CD1c-positive myeloid dendritic cell (primary cell): ENCODE data around the gene RBM47.
"Not testable (repeated sequence)": the region's sequence is repeated elsewhere in the genome, so short reads cannot be mapped to it uniquely, and the experiment has no call there.

Experiments used
- DNase-seq: peaks from one replicate; pipeline ENCODE4 v3.0.0-alpha.2; 2016; ENCODE audit errors: extremely low spot score

The RBM47 gene

GRCh38 chr4:40446261-40446750 is 183.4 kb downstream of the RBM47 start:
- DNase-seq = not testable (repeated sequence)

- DNase-seq = no peak
These were observed 184.0 kb downstream of the RBM47 start for GRCh38 chr4:40445671-40446070.

- no peak for DNase-seq
These were observed 188.2 kb downstream of the RBM47 start for GRCh38 chr4:40441430-40441829.

GRCh38 chr4:40439519-40439918 is 190.1 kb downstream of the RBM47 start:
- no peak for DNase-seq

- DNase-seq = no peak
These were observed 191.2 kb downstream of the RBM47 start for GRCh38 chr4:40438384-40439026.

GRCh38 chr4:40437741-40438383 is 191.8 kb downstream of the RBM47 start:
- no peak for DNase-seq

- not testable (repeated sequence) for DNase-seq
These were observed 194.4 kb downstream of the RBM47 start for GRCh38 chr4:40435306-40435705.

GRCh38 chr4:40434126-40434687 is 195.5 kb downstream of the RBM47 start:
- no peak for DNase-seq

GRCh38 chr4:40432504-40432903 is 197.2 kb downstream of the RBM47 start:
- no peak for DNase-seq

GRCh38 chr4:40427871-40428270 is 201.8 kb downstream of the RBM47 start:
- not testable (repeated sequence) for DNase-seq

GRCh38 chr4:40427128-40427527 is 202.5 kb downstream of the RBM47 start:
- DNase-seq = peak; percentile 72

GRCh38 chr4:40425799-40426574 is 203.7 kb downstream of the RBM47 start:
- DNase-seq = no peak

GRCh38 chr4:40423735-40424134 is 205.9 kb downstream of the RBM47 start:
- DNase-seq = no peak

- no peak for DNase-seq
These were observed 207.6 kb downstream of the RBM47 start for GRCh38 chr4:40421839-40422708.

GRCh38 chr4:40419231-40419912 is 210.3 kb downstream of the RBM47 start:
- DNase-seq = no peak

- no peak for DNase-seq
These were observed 211.0 kb downstream of the RBM47 start for GRCh38 chr4:40418430-40419230.

GRCh38 chr4:40417941-40418340 is 211.7 kb downstream of the RBM47 start:
- no peak for DNase-seq

- DNase-seq = no peak
These were observed 215.0 kb downstream of the RBM47 start for GRCh38 chr4:40414673-40415072.

- DNase-seq = no peak
These were observed 216.5 kb downstream of the RBM47 start for GRCh38 chr4:40412866-40413795.
